GM19372 (cell line): ENCODE data around the gene MAPRE2.
"Not testable (repeated sequence)": the region's sequence is repeated elsewhere in the genome, so short reads cannot be mapped to it uniquely, and the experiment has no call there.

Experiments
- ATAC-seq: cut with Tn5 transposase; IDR thresholded peaks from one replicate; pipeline ENCODE4 v1.9.1; 2021; ENCODE audit warnings: mild to moderate bottlenecking, low read depth, moderate library complexity; ENCODE audit not compliant: unreplicated experiment

The MAPRE2 gene

DNA sequence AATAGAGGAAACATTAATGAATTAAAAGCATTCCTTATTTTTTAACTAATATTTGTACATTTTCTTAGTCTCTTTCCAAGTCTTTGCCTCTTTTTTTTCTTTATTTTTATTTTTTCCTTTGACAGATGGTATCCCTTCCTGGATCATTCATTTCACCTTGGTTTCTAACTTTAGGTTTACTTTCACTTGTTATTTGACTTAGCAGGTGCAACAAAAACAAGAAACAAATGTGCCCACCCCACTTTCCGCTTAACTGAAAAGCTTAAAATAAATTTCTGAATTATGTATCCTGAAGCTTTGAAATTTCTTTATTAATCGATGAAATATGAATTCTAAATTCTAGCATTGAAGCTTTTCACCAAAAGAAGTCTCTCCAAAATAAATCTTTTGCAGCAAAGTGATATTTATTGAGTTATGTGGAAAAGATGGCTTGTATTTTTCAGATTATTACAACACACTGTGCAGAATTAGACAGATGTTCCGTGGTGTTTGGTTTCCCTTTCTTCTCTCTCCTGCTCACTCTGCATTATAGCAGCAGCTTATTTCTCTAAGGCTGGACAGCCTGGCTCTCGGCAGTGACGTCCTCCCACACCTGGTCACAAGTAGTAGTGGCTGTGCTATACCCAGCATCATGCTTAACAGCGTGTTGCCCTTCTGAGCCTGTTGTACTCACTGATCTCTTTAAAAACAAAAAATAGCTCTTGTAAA, 100.5 kb downstream of the MAPRE2 start:
- no peak for ATAC-seq

DNA sequence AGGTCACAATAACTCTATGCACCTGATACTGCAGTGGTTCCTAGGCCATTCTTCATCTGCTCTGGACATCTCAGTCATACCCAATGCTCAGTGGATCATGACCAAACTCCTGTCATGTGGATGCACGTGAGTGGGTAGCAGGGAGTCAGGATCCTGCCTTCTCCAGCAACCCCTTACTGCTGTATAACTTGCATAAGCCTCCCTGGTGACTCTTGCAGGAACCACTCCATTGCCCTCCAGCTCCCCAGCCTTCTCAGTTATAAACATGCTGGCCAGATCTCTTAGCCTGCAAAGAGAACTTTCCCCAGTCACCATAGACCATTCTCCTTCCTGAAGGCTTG, 101.0 kb downstream of the MAPRE2 start:
- no peak for ATAC-seq

- peak; percentile 72 for ATAC-seq
Observed at GRCh38 chr18:35143622-35144596, 102.7 kb downstream of the MAPRE2 start.

DNA sequence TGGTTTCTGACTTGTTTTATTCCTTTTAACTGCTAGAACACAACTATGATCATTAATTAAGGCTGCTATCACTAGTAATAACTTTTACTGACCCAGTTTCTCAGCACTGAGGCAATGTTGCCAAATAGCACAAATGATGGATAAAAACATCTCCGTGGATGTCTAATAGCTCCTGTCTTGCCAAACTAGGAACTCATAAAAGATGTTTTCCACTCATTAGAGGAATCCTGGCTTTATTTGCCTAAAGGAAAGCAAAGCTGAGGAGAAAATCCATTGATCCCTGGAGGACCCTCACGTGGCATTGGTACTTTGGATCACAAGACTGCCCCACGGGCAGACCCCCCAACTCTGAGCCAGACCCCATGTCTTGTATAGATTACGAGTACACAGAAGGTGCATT, 103.5 kb downstream of the MAPRE2 start:
- no peak for ATAC-seq

DNA sequence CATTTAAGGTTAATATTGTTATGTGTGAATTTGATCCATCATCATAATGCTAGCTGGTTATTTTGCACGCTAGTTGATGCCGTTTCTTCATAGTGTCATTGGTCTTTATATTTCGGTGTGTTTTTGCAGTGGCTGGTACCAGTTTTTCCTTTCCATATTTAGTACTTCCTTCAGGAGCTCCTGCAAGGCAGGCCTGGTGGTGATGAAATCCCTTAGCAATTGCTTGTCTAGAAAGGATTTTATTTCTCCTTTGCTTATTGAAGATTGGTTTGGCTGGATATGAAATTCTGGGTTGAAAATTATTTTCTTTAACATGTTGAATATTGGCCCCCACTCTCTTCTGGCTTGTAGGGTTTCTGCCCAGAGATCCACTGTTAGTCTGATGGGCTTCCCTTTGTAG, 109.0 kb downstream of the MAPRE2 start:
- ATAC-seq: not testable (repeated sequence)

GRCh38 chr18:35153609-35154272, 112.5 kb downstream of the MAPRE2 start:
- no peak for ATAC-seq

DNA sequence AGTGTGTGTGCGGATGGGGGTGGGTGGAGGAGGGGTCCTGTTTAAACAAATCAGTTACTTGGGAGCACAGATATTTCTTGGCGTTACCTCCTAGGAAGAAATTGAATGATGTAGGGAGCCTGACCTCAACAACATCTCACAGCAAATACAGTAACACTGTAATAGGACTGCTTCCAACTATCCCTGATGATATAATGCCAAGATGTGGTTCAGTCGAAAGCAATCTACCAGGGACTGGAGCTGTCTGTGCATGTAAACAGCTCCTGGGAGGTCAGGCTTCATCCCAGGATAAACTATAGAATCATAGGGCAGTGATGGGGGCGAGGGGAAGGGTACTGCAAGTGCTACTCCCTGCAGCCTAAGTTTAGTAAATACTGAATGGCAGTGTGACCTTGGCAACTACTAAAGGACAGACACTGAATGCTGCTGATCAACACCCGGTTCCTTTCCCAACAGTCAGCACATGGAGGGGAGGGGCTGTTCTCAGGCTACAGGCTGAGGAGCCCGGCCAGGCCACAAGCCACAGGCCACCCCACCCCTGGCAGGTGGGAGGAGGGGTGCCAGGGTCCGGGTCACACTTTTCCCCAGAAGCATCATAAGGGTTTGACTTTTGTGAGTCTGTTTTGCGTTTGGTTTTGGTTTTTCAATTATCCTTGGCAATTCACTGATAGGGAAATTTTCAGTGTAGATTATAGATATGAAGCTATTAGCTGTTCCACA, 114.3 kb downstream of the MAPRE2 start:
- ATAC-seq: no peak

DNA sequence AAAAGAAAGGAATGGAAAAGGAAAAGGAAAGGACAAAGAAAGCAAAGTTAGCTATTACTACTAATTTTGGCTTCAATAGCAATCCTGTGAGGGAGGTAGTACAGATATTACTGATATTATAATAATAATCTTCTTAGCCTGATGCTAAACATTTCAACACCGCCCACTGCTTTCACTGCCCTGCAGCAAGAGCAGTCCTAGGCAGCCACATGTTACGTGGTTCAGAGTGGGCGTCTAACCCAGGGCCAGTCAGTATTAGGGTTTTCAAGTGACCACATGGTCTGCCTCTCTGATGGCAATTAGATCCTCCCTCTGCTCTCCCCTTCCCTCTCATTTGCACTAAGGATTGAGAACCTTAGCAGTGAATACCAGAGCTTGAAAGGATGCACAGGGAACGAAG, 116.0 kb downstream of the MAPRE2 start:
- peak; percentile 41 for ATAC-seq

GRCh38 chr18:35158728-35159450, 117.7 kb downstream of the MAPRE2 start:
- ATAC-seq: no peak

DNA sequence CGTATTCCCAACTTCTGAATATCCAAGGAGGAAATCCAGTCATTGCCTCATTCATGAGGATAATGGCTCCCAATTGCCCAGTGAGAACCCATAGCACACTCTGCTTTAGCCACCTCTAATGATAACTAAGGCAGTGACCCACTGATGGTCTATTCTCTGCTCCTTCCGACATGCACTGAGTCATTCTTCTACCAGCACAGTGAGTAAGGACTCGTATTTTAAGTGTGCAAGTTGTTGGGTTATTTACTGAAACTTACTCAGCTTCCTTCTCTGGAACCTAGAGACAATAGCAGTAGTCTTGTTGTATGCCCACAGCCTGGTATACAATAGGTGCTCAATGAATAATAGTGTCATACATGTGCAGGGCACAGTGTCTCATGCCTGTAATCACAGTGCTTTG, 118.6 kb downstream of the MAPRE2 start:
- no peak for ATAC-seq

- ATAC-seq: no peak
Observed at GRCh38 chr18:35161485-35161884, 120.3 kb downstream of the MAPRE2 start.

- ATAC-seq: no peak
Observed at GRCh38 chr18:35161934-35162333, 120.7 kb downstream of the MAPRE2 start.

GRCh38 chr18:35163014-35163539, 121.9 kb downstream of the MAPRE2 start:
- ATAC-seq: no peak

DNA sequence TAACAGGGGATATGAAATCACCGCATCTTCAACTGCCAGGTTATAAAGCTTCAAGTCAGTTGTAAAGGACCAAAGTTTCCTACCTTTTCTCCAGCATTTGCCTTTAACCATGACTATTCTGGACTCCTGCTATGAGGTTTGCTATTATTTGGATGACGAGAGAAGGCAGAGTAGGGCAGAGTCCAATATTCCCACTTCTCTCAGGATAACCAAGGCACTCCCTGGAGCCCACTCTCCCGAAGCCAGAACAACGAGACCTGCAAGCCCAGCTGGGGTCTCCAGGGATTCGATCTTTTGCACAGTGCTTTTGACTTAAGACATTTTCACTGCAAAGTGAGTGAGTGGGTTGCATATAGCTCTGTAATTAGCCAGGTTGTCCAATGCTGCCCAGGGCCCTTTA, 122.5 kb downstream of the MAPRE2 start:
- ATAC-seq: no peak

DNA sequence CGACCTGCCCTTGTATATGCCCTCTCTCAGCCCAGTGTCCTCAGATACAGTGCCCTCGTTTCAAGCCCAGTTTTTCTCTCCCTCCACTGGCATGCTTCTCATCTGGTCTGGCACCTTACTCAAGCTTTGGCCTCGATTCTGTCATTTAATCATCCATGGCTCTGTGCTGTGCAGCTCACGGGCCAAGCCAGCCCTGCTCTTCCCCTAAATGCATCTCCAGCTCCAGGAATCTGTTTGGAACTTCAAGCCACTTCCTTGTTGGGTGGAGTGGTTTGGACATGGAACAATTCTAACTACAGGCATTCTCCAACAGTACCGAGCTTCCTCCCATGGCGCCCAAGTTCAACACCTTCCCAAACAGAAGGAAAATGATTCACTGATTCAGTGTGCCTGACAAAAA, 122.9 kb downstream of the MAPRE2 start:
- no peak for ATAC-seq

DNA sequence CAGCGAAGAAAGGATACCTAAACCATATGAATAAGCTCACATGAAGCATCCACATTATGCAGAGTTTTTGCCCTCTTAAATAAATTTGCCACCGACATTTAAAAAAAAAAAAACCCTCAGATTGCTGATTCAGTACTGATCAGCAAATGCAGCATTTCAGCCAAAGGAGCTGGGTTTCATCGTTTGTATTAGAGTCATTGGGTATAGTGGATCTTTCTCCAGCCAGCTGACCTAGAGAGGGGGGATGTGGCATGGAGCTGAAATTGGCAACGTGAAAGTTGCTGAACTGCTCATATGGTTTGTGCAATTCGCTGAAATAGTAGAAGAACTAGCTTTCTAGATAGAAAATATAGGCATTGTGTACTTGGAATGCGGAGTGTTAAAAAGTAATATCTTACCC, 126.1 kb downstream of the MAPRE2 start:
- no peak for ATAC-seq

DNA sequence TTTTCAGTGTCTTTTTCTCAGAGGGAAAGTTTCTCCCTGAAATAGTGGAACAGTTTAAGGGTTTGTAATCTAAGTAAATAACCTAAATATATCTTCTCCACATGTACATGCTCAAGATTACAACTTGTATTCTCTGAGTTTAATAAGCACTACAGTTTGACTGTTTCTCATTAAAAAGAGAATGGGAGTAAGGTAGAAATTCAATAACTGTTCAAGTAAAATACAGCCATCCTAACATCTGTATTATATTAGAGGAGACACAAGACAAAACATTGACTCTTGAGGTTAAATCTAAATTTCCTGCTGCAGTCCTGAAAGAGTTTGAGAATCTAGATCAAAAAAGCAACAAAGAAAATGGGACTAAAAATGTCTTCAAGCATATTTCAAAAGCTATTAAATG, 126.6 kb downstream of the MAPRE2 start:
- no peak for ATAC-seq

DNA sequence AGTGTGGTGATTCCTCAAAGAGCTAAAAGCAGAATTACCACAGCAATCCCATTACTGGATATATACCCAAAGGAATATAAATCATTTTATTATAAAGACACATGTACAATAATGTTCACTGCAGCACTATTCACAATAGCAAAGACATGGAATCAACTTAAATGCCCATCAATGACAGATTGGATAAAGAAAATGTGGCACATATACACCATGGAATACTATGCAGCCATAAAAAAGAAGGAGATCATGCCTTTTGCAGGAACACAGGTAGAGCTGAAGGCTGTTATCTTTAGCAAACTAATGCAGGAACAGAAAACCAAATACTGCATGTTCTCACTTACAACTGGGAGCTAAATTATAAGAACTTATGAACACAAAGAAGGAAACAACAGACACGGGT, 129.1 kb downstream of the MAPRE2 start:
- ATAC-seq: not testable (repeated sequence)

DNA sequence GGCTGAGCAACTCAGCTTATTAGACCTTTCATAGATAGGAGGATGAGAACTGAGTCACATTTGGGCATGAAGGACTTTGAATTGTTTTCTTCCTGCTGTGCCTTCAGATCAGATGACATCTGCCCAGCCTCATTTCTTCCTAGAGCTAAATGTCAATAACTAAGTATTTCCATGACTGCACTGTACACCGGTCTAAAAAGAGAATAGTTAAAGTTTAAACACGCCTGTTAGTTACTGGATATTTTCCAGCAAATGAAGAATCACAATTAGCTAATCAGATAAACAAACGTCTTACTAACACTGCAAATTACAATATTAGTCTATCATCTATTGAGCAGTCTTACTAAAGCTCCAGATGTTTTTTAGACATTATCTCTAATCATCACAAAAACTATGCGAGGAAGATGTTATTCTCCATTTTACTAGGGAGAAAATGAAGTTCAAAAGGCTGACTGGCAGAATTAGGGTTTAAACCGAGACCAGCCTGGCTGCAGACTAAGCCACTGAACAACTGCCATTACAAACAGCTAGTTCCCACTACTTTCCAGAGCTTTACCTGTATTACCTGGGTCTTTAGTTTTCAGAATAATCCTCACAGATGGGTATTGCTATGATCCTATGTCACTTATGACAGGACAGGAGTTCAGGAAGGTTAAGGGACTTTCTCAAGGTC, 130.2 kb downstream of the MAPRE2 start:
- ATAC-seq: no peak
